ENCODE data around the gene SEC16A. TPM values are rescaled to one million over a fixed set of nuclear protein-coding genes. Genes with fewer than 3 reads are reported as not detected.
"Not testable (repeated sequence)": the region's sequence is repeated elsewhere in the genome, so short reads cannot be mapped to it uniquely, and the experiment has no call there.

SEC16A gene
- total and polyA plus RNA-seq, 4 donors, result 21.7 to 96.1 (median 66.0) TPM

GRCh38 chr9:136426787-136427186, 56.1 kb downstream of the SEC16A start:
- no peak for DNase-seq (ENCODE audit: low spot score)
- peaks cover 16 to 51% (median 27%) of the 10 kb centered on the region in 4 donors for H3K36me3 ChIP-seq (ENCODE audit: control insufficient read depth in 4 of 4, insufficient read depth in 3 of 4, low read depth in 1 of 4, low read length in 3 of 4)

GRCh38 chr9:136425367-136425766, 57.5 kb downstream of the SEC16A start:
- not testable (repeated sequence) for DNase-seq (ENCODE audit: low spot score)

More at GRCh38 chr9:136426787-136427186, 56.1 kb downstream of the SEC16A start:
- WGBS, result 97% methylated on average over 12 of the region's 12 CpGs
- no peak overlapping the region for H3K9ac ChIP-seq (ENCODE audit: low read depth in 1 of 2, low read length in 2 of 2)
- no peaks in the 10 kb centered on the region for H3K4me1 ChIP-seq (ENCODE audit: control insufficient read depth in 4 of 4, insufficient read depth in 4 of 4, low read length in 3 of 4)
- H3K9me3 ChIP-seq (ENCODE audit: control insufficient read depth in 4 of 4, low read length in 3 of 4), result no peaks in the 10 kb centered on the region
- H3K27ac ChIP-seq (ENCODE audit: low read depth in 1 of 2, low read length in 2 of 2), result no peak overlapping the region
- H3K4me3 ChIP-seq (ENCODE audit: low read depth in 1 of 3, low read length in 3 of 3), result no peak overlapping the region
- H3K27me3 ChIP-seq (ENCODE audit: control insufficient read depth in 4 of 4, insufficient read depth in 4 of 4, low read length in 3 of 4), result no peaks in the 10 kb centered on the region
- TF ChIP-seq ATF3 (IDR thresholded peaks at IDR 0.05) (no peak), HNF4A (conservative IDR thresholded peaks at IDR 0.05) (no peak), REST (IDR thresholded peaks at IDR 0.05) (no peak), EGR1 (IDR thresholded peaks at IDR 0.05; ENCODE audit: low read depth in 2 of 2) (no peak), SP1 (IDR thresholded peaks at IDR 0.05) (no peak), YY1 (IDR thresholded peaks at IDR 0.05) (no peak), TAF1 (conservative IDR thresholded peaks at IDR 0.05) (no peak), CTCF (IDR thresholded peaks at IDR 0.05; ENCODE audit: low read depth, low read length, missing input control) (no peak), FOXA2 (IDR thresholded peaks at IDR 0.05) (no peak), MAX (IDR thresholded peaks at IDR 0.05) (no peak), GABPA (IDR thresholded peaks at IDR 0.05 in 1 of 2, conservative IDR thresholded peaks at IDR 0.05 in 1 of 2) (no peak)

GRCh38 chr9:136424750-136425362, 58.0 kb downstream of the SEC16A start:
- no peak overlapping the region for H3K4me3 ChIP-seq (ENCODE audit: low read depth in 1 of 3, low read length in 3 of 3)
- TF ChIP-seq TAF1 (conservative IDR thresholded peaks at IDR 0.05), result no peak
- TF ChIP-seq MAX (IDR thresholded peaks at IDR 0.05), result no peak
- no peak for TF ChIP-seq JUND (IDR thresholded peaks at IDR 0.05)
- TF ChIP-seq ATF3 (IDR thresholded peaks at IDR 0.05), result no peak
- H3K4me1 ChIP-seq (ENCODE audit: control insufficient read depth in 4 of 4, insufficient read depth in 4 of 4, low read length in 3 of 4), result no peaks in the 10 kb centered on the region
- peaks cover 19 to 51% (median 35%) of the 10 kb centered on the region in 4 donors for H3K36me3 ChIP-seq (ENCODE audit: control insufficient read depth in 4 of 4, insufficient read depth in 3 of 4, low read depth in 1 of 4, low read length in 3 of 4)
- no peaks in the 10 kb centered on the region for H3K9me3 ChIP-seq (ENCODE audit: control insufficient read depth in 4 of 4, low read length in 3 of 4)
- no peak for DNase-seq (ENCODE audit: low spot score)
- no peaks in the 10 kb centered on the region for H3K27me3 ChIP-seq (ENCODE audit: control insufficient read depth in 4 of 4, insufficient read depth in 4 of 4, low read length in 3 of 4)
- no peak overlapping the region for H3K9ac ChIP-seq (ENCODE audit: low read depth in 1 of 2, low read length in 2 of 2)
- no peak overlapping the region for H3K27ac ChIP-seq (ENCODE audit: low read depth in 1 of 2, low read length in 2 of 2)
- 86% methylated on average over 27 of the region's 27 CpGs for WGBS

More at GRCh38 chr9:136425367-136425766, 57.5 kb downstream of the SEC16A start:
- not testable (repeated sequence) for H3K4me1 ChIP-seq (ENCODE audit: control insufficient read depth in 4 of 4, insufficient read depth in 4 of 4, low read length in 3 of 4); H3K27me3 ChIP-seq (ENCODE audit: control insufficient read depth in 4 of 4, insufficient read depth in 4 of 4, low read length in 3 of 4); H3K9me3 ChIP-seq (ENCODE audit: control insufficient read depth in 4 of 4, low read length in 3 of 4); H3K9ac ChIP-seq (ENCODE audit: low read depth in 1 of 2, low read length in 2 of 2); H3K27ac ChIP-seq (ENCODE audit: low read depth in 1 of 2, low read length in 2 of 2); H3K4me3 ChIP-seq (ENCODE audit: low read depth in 1 of 3, low read length in 3 of 3)
- 84% methylated on average over 7 of the region's 7 CpGs for WGBS
- peaks cover 21 to 55% (median 33%) of the 10 kb centered on the region in 4 donors for H3K36me3 ChIP-seq (ENCODE audit: control insufficient read depth in 4 of 4, insufficient read depth in 3 of 4, low read depth in 1 of 4, low read length in 3 of 4)

All from liver (tissue), 9 donors.